Heart left ventricle (tissue), 13 donors: ENCODE data around the gene BRAP.

Experiments
- POLR2A ChIP-seq, 2 donors: fragments of 450-650 bp; IDR thresholded peaks; one replicate each; pipeline ENCODE4 v1.6.1; 2017; ENCODE audit warnings: antibody characterized with exemption in 2 of 2, mild to moderate bottlenecking in 2 of 2, moderate library complexity in 2 of 2
- TF ChIP-seq, protein P1 (sequence below), 12 donors: fragments of 200-600 bp; sonication (generic) in 4 of 12; IDR thresholded peaks; one replicate each; pipeline versions ENCODE4 v1.5.0 to v1.8.0; 2018 to 2022; ENCODE audit warnings: antibody characterized with exemption in 12 of 12, mild to moderate bottlenecking in 5 of 12
- donor health status: ischemic (EF 13 %, LVEDD 7.1; RV severe dilation, severe dysfunction).
- donor health status: DM: no; HTN: yes; CAD: no.
- donor health status: DM: no; HTN: no; CAD: no.
- donor health status: ischemic (EF 25% LVEDD 6.9; RV normal size, moderate dysfunction).
- donor health status: ischemic (EF 25% LVEDD 5.7; RV mildly dilated, moderate dysfunction).
- donor health status: ischemic (EF 35%, LVEDD 5.7; RV mildly dilated, moderate dysfunction).
- donor health status: nonischemic (EF 11% LVEDD 7.7; RV severe dilation, severe dysfunction).
- donor health status: DM: yes; HTN: yes; CAD: no.
- donor health status: PGD.
- donor health status: ischemic (EF 29% LVEDD 5.4; RV normal size, mild dysfunction).
- donor health status: nonischemic (EF 23%, LVEDD 6.1; RV moderate dilation, normal function).

DNA sequence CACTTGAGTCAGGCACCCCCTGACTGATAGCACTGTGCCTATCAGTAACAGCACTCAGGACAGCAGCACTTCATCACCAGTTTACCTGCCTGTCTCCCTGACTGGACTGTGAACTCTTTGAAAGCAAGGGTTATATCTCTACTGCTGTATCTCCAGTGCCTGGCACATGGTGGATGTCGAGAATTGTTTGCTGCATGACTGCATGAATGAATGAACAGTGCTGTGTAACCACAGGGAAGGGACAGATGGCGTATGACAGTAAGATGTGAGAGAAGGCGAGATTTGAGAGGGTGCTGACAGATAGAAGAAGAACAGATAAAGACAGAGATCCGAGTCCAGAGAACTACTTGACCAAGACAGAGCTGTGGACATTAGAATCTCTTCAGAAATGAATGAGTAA is 29.7 kb downstream of the BRAP start:
- TF ChIP-seq, protein P1, sequence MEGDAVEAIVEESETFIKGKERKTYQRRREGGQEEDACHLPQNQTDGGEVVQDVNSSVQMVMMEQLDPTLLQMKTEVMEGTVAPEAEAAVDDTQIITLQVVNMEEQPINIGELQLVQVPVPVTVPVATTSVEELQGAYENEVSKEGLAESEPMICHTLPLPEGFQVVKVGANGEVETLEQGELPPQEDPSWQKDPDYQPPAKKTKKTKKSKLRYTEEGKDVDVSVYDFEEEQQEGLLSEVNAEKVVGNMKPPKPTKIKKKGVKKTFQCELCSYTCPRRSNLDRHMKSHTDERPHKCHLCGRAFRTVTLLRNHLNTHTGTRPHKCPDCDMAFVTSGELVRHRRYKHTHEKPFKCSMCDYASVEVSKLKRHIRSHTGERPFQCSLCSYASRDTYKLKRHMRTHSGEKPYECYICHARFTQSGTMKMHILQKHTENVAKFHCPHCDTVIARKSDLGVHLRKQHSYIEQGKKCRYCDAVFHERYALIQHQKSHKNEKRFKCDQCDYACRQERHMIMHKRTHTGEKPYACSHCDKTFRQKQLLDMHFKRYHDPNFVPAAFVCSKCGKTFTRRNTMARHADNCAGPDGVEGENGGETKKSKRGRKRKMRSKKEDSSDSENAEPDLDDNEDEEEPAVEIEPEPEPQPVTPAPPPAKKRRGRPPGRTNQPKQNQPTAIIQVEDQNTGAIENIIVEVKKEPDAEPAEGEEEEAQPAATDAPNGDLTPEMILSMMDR (IDR thresholded peaks at IDR 0.05): no peak
- no peak for TF ChIP-seq POLR2A (IDR thresholded peaks at IDR 0.05)
